Measurements from ENCODE around the gene KCNQ1.

- TF ChIP-seq POLR2AphosphoS5 (IDR thresholded peaks at IDR 0.05), result no peak
- no peak for TF ChIP-seq CTCF (IDR thresholded peaks at IDR 0.05)
- TF ChIP-seq EP300 (IDR thresholded peaks at IDR 0.05), result no peak
Measured at GRCh38 chr11:2592559-2593392, 148.0 kb downstream of the KCNQ1 start.
